ENCODE results near the gene ZNF467.

ZNF467 gene

GRCh38 chr7:149722356-149722957, 50.9 kb downstream of the ZNF467 start:
- H3K9me3 ChIP-seq (ENCODE audit: control insufficient read depth, insufficient read depth, low read length) = no peaks in the 10 kb centered on the region
- no peak overlapping the region for H3K4me3 ChIP-seq (ENCODE audit: low read depth, low read length)
- H3K27me3 ChIP-seq (ENCODE audit: control insufficient read depth, insufficient read depth, low read length) = no peaks in the 10 kb centered on the region
- H3K27ac ChIP-seq (ENCODE audit: low read depth, low read length) = no peak overlapping the region
- no peaks in the 10 kb centered on the region for H3K4me1 ChIP-seq (ENCODE audit: control insufficient read depth, insufficient read depth, low read length)
- no peak overlapping the region for H3K9ac ChIP-seq (ENCODE audit: low read depth, low read length)
- H3K36me3 ChIP-seq (ENCODE audit: control insufficient read depth, insufficient read depth, low read length) = peaks cover 66% of the 10 kb centered on the region

DNA sequence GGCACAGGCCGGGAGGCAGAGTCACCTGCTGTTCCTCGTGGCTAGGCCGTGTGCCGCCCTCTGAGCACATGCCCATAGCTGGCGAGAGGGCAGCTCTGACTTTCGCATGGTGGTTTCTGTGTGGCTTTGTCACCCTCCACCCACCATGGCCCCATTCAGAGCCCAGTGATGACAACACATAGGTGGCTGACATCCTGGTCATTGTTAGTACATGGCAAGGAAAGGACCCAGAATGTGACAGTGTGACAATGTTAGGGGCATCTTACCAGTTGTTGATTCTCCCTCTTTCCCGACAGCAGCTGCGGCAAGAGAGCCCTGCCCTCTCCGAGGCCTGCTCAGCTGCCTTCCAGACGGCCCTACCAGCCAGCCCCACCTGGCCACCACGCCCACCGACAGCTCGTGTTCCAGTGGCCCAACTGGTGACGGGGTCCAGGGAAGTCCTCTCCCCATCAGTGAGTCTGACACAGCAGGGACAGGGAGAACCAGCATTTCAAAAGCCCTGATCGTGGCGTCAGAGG, 52.2 kb downstream of the ZNF467 start:
- no peaks in the 10 kb centered on the region for H3K4me1 ChIP-seq (ENCODE audit: control insufficient read depth, insufficient read depth, low read length)
- peaks cover 57% of the 10 kb centered on the region for H3K36me3 ChIP-seq (ENCODE audit: control insufficient read depth, insufficient read depth, low read length)
- no peak overlapping the region for H3K9ac ChIP-seq (ENCODE audit: low read depth, low read length)
- H3K4me3 ChIP-seq (ENCODE audit: low read depth, low read length) = no peak overlapping the region
- no peak overlapping the region for H3K27ac ChIP-seq (ENCODE audit: low read depth, low read length)
- no peaks in the 10 kb centered on the region for H3K27me3 ChIP-seq (ENCODE audit: control insufficient read depth, insufficient read depth, low read length)
- no peaks in the 10 kb centered on the region for H3K9me3 ChIP-seq (ENCODE audit: control insufficient read depth, insufficient read depth, low read length)

DNA sequence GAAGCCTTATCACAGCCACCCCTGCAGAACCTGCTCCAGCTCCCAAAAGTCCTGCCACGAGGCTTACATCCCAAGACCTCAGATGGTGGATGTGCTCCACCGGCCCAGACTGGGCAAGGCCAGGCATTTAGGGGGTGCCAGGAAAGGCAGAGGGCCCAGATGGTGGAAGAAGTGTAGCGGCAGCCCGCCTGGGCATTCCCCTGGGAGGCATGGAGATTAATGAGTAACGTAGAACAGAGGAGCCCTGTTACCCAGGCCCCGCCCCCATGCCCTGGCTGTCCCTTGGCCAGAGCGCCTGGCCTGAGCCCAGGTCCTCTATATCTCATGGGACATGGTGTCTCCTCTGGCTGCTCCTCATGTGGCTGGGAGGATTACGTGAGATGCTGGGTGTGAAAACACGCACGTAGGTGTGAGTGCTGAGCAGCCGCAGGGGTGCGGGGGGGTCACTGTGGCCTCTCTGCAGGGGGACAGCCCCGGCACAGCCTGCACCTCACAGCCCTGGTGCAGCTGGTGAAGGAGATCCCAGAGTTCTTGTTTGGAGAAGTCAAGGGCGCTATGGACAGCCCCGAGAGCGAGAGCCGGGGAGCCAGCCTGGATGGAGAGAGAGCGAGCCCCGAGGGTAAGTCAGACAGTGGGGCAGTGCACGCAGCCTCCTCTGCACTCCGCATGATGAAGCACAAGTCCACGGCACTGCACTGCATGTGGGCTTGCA, 52.9 kb downstream of the ZNF467 start:
- peaks cover 4% of the 10 kb centered on the region; the same call in 1 of the 2 replicates for H3K4me1 ChIP-seq (ENCODE audit: control insufficient read depth, insufficient read depth, low read length)
- H3K36me3 ChIP-seq (ENCODE audit: control insufficient read depth, insufficient read depth, low read length) = peaks cover 51% of the 10 kb centered on the region
- H3K27me3 ChIP-seq (ENCODE audit: control insufficient read depth, insufficient read depth, low read length) = no peaks in the 10 kb centered on the region
- H3K9me3 ChIP-seq (ENCODE audit: control insufficient read depth, insufficient read depth, low read length) = no peaks in the 10 kb centered on the region
- no peak overlapping the region for H3K27ac ChIP-seq (ENCODE audit: low read depth, low read length)
- no peak overlapping the region for H3K9ac ChIP-seq (ENCODE audit: low read depth, low read length)
- no peak overlapping the region for H3K4me3 ChIP-seq (ENCODE audit: low read depth, low read length)

- Histone ChIP-seq H3K4me1 (ENCODE audit: control insufficient read depth, insufficient read depth, low read length) (peaks cover 5% of the 10 kb centered on the region; the same call in 1 of the 2 replicates), H3K9me3 (ENCODE audit: control insufficient read depth, insufficient read depth, low read length) (no peaks in the 10 kb centered on the region), H3K27ac (ENCODE audit: low read depth, low read length) (no peak overlapping the region), H3K4me3 (ENCODE audit: low read depth, low read length) (no peak overlapping the region), H3K36me3 (ENCODE audit: control insufficient read depth, insufficient read depth, low read length) (peaks cover 45% of the 10 kb centered on the region), H3K27me3 (ENCODE audit: control insufficient read depth, insufficient read depth, low read length) (no peaks in the 10 kb centered on the region), H3K9ac (ENCODE audit: low read depth, low read length) (no peak overlapping the region)
Measured at GRCh38 chr7:149719912-149720335, 53.5 kb downstream of the ZNF467 start.

DNA sequence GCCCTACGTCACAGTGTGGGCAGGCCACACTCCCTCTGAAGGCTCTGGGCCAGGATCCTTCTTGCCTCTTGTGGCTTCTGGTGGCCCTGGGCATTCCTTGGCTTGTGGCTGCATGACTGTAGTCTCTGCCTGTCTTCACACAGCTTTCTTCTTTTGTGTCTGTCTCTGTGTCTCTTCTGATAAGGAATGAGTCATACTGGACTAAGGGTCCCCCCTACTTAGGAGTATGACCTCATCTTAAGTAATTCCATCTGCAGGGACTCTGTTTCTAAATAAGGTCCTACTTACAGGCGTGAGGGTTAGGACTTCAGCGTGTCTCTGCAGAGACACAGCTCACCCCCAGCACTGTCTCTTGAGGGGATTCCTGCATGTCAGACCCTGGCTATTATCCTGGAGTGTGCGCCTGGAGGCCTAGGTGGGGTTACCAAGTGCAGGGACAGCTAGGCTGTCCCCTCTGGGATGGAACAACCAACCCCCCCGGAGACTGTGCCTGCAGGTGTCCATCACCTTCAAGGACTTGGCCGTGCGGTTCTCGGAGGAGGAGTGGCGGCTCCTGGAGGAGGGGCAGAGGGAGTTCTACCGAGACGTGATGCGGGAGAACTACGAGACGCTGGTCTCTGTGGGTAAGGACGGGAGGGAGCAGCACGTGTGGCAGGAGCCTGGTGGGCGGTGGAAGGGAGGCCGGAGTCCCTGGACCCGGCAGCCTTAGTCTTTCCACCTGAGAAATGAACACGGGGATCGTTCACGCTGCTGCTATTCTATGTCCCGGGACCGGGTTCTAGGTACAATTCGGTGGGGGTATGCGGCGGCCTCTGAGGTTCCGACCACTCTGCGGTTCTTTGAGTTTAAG, 54.1 kb downstream of the ZNF467 start:
- H3K27me3 ChIP-seq (ENCODE audit: control insufficient read depth, insufficient read depth, low read length) = peaks cover under 1% of the 10 kb centered on the region; the same call in 1 of the 2 replicates
- H3K4me3 ChIP-seq (ENCODE audit: low read depth, low read length) = no peak overlapping the region
- H3K9me3 ChIP-seq (ENCODE audit: control insufficient read depth, insufficient read depth, low read length) = no peaks in the 10 kb centered on the region
- peaks cover 39% of the 10 kb centered on the region for H3K36me3 ChIP-seq (ENCODE audit: control insufficient read depth, insufficient read depth, low read length)
- H3K27ac ChIP-seq (ENCODE audit: low read depth, low read length) = no peak overlapping the region
- H3K9ac ChIP-seq (ENCODE audit: low read depth, low read length) = no peak overlapping the region
- peaks cover 5% of the 10 kb centered on the region; the same call in 1 of the 2 replicates for H3K4me1 ChIP-seq (ENCODE audit: control insufficient read depth, insufficient read depth, low read length)

DNA sequence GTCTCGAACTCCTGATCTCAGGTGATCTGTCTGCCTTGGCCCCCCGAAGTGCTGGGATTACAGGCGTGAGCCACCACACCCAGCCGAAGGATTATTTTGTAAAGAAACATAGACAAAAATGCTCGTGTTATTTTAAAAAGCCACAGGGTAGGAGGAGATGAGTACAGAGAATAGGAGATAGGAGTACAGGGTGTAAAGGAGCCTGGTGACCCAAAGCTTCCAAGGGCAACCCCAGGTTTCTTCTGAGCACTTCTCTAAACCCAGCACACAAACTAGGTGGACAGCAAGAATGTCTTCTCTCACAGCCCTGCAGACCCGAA, 54.7 kb downstream of the ZNF467 start:
- Histone ChIP-seq H3K27me3 (ENCODE audit: control insufficient read depth, insufficient read depth, low read length) (peaks cover 6% of the 10 kb centered on the region; the same call in 1 of the 2 replicates), H3K4me1 (ENCODE audit: control insufficient read depth, insufficient read depth, low read length) (peaks cover 5% of the 10 kb centered on the region; the same call in 1 of the 2 replicates), H3K9me3 (ENCODE audit: control insufficient read depth, insufficient read depth, low read length) (no peaks in the 10 kb centered on the region), H3K27ac (ENCODE audit: low read depth, low read length) (no peak overlapping the region), H3K9ac (ENCODE audit: low read depth, low read length) (no peak overlapping the region), H3K36me3 (ENCODE audit: control insufficient read depth, insufficient read depth, low read length) (peaks cover 33% of the 10 kb centered on the region), H3K4me3 (ENCODE audit: low read depth, low read length) (no peak overlapping the region)

DNA sequence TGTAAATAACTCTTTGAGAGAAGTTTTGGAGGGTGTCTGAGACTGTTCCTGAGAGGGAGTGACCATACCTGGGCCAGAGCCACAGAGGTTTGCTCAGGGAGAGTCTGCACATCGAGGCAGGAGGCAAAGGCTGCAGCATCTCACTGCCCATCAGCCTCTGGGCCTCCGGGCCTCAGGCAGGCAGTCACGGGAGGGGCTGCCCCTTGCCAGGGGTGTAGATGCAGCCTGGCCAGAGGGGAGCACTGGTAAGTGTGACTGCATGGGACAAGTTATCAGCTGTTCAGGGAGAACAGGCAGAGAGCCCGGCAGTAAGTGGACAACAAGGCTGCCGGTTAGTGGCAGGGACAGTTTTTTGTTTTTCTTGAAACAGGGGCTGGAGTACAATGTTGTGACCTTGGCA, 55.9 kb downstream of the ZNF467 start:
- Histone ChIP-seq H3K4me1 (ENCODE audit: control insufficient read depth, insufficient read depth, low read length) (peaks cover 5% of the 10 kb centered on the region; the same call in 1 of the 2 replicates), H3K36me3 (ENCODE audit: control insufficient read depth, insufficient read depth, low read length) (peaks cover 22% of the 10 kb centered on the region), H3K27me3 (ENCODE audit: control insufficient read depth, insufficient read depth, low read length) (peaks cover 9% of the 10 kb centered on the region; the same call in 1 of the 2 replicates), H3K9ac (ENCODE audit: low read depth, low read length) (no peak overlapping the region), H3K9me3 (ENCODE audit: control insufficient read depth, insufficient read depth, low read length) (no peaks in the 10 kb centered on the region), H3K27ac (ENCODE audit: low read depth, low read length) (no peak overlapping the region), H3K4me3 (ENCODE audit: low read depth, low read length) (no peak overlapping the region)

DNA sequence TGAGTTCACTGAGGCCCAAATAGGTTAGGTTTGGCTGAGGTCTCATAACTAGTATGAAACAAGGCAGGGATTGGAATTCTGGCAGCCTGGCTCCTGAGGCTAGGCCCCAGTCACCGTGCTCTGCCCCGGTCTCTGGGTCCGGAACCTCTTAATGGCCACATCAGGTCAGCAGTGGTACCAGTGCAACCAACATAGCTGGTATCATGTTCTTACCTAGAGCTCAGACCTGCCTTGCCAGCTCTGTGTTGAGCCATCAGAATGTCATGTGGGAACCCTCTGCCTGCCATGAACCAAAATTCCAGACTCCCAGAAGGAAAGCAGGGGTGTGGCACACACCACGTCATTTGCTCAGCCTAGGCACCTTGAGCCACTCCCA, 56.5 kb downstream of the ZNF467 start:
- Histone ChIP-seq H3K9ac (ENCODE audit: low read depth, low read length) (no peak overlapping the region), H3K27ac (ENCODE audit: low read depth, low read length) (no peak overlapping the region), H3K36me3 (ENCODE audit: control insufficient read depth, insufficient read depth, low read length) (peaks cover 17% of the 10 kb centered on the region), H3K4me1 (ENCODE audit: control insufficient read depth, insufficient read depth, low read length) (peaks cover 5% of the 10 kb centered on the region; the same call in 1 of the 2 replicates), H3K4me3 (ENCODE audit: low read depth, low read length) (no peak overlapping the region), H3K9me3 (ENCODE audit: control insufficient read depth, insufficient read depth, low read length) (no peaks in the 10 kb centered on the region), H3K27me3 (ENCODE audit: control insufficient read depth, insufficient read depth, low read length) (peaks cover 9% of the 10 kb centered on the region; the same call in 1 of the 2 replicates)

- H3K9me3 ChIP-seq (ENCODE audit: control insufficient read depth, insufficient read depth, low read length) = peaks cover 6% of the 10 kb centered on the region
- H3K9ac ChIP-seq (ENCODE audit: low read depth, low read length) = no peak overlapping the region
- peaks cover 5% of the 10 kb centered on the region; the same call in 1 of the 2 replicates for H3K4me1 ChIP-seq (ENCODE audit: control insufficient read depth, insufficient read depth, low read length)
- peak overlapping the region; percentile 88 for H3K4me3 ChIP-seq (ENCODE audit: low read depth, low read length)
- peaks cover 11% of the 10 kb centered on the region for H3K36me3 ChIP-seq (ENCODE audit: control insufficient read depth, insufficient read depth, low read length)
- no peak overlapping the region for H3K27ac ChIP-seq (ENCODE audit: low read depth, low read length)
- peaks cover 9% of the 10 kb centered on the region; the same call in 1 of the 2 replicates for H3K27me3 ChIP-seq (ENCODE audit: control insufficient read depth, insufficient read depth, low read length)
Measured at GRCh38 chr7:149716007-149716931, 57.1 kb downstream of the ZNF467 start.

- H3K9me3 ChIP-seq (ENCODE audit: control insufficient read depth, insufficient read depth, low read length) = peaks cover 9% of the 10 kb centered on the region
- peaks cover 5% of the 10 kb centered on the region; the same call in 1 of the 2 replicates for H3K4me1 ChIP-seq (ENCODE audit: control insufficient read depth, insufficient read depth, low read length)
- no peak overlapping the region for H3K27ac ChIP-seq (ENCODE audit: low read depth, low read length)
- peaks cover 3% of the 10 kb centered on the region; the same call in 1 of the 2 replicates for H3K36me3 ChIP-seq (ENCODE audit: control insufficient read depth, insufficient read depth, low read length)
- H3K9ac ChIP-seq (ENCODE audit: low read depth, low read length) = peak overlapping the region; percentile 76
- peak overlapping the region; percentile 88 for H3K4me3 ChIP-seq (ENCODE audit: low read depth, low read length)
- H3K27me3 ChIP-seq (ENCODE audit: control insufficient read depth, insufficient read depth, low read length) = peaks cover 9% of the 10 kb centered on the region; the same call in 1 of the 2 replicates
Measured at GRCh38 chr7:149715476-149715875, 57.9 kb downstream of the ZNF467 start.

Data from HUES48 (cell line).